HG03457 (cell line): ENCODE data around the gene WWTR1.
A peak's percentile ranks its signal among the peaks of the same experiment; 100 is the strongest.

Experiments used
- ATAC-seq: cut with Tn5 transposase; IDR thresholded peaks from one replicate; pipeline ENCODE4 v1.9.1; 2021; ENCODE audit warnings: moderate number of reproducible peaks; ENCODE audit not compliant: unreplicated experiment

The WWTR1 gene

GRCh38 chr3:149596134-149596770 lies 61.6 kb downstream of the WWTR1 start:
- no peak for ATAC-seq

- ATAC-seq = no peak
Measured at GRCh38 chr3:149593418-149594160, 64.2 kb downstream of the WWTR1 start.

- ATAC-seq = no peak
Measured at GRCh38 chr3:149592758-149593240, 65.0 kb downstream of the WWTR1 start.

GRCh38 chr3:149590691-149591441 lies 67.0 kb downstream of the WWTR1 start:
- ATAC-seq = no peak

GRCh38 chr3:149589332-149589731 lies 68.5 kb downstream of the WWTR1 start:
- ATAC-seq = no peak

GRCh38 chr3:149588909-149589308 lies 68.9 kb downstream of the WWTR1 start:
- no peak for ATAC-seq

- ATAC-seq = no peak
Measured at GRCh38 chr3:149587383-149587782, 70.4 kb downstream of the WWTR1 start.

GRCh38 chr3:149586871-149587270 lies 71.0 kb downstream of the WWTR1 start:
- no peak for ATAC-seq

- peak; percentile 88 for ATAC-seq
Measured at GRCh38 chr3:149585401-149585726, 72.5 kb downstream of the WWTR1 start.

- ATAC-seq = no peak
Measured at GRCh38 chr3:149583921-149584635, 73.7 kb downstream of the WWTR1 start.

- no peak for ATAC-seq
Measured at GRCh38 chr3:149582395-149582794, 75.4 kb downstream of the WWTR1 start.

- ATAC-seq = no peak
Measured at GRCh38 chr3:149581681-149582370, 76.0 kb downstream of the WWTR1 start.

- no peak for ATAC-seq
Measured at GRCh38 chr3:149581248-149581647, 76.6 kb downstream of the WWTR1 start.

GRCh38 chr3:149579838-149580542 lies 77.8 kb downstream of the WWTR1 start:
- no peak for ATAC-seq

GRCh38 chr3:149579161-149579560 lies 78.7 kb downstream of the WWTR1 start:
- no peak for ATAC-seq

- ATAC-seq = no peak
Measured at GRCh38 chr3:149577801-149578200, 80.0 kb downstream of the WWTR1 start.

GRCh38 chr3:149575961-149576564 lies 81.8 kb downstream of the WWTR1 start:
- ATAC-seq = peak; percentile 43

- ATAC-seq = no peak
Measured at GRCh38 chr3:149575213-149575960, 82.4 kb downstream of the WWTR1 start.
